ENCODE data around the gene LPCAT1. TPM values are rescaled to one million over a fixed set of nuclear protein-coding genes. Genes with fewer than 3 reads are reported as not detected.

LPCAT1 gene
- total and polyA plus RNA-seq, 2 of the 4 experiments (the other 2 are of a cell fraction): 17.7 to 33.6 TPM

DNA sequence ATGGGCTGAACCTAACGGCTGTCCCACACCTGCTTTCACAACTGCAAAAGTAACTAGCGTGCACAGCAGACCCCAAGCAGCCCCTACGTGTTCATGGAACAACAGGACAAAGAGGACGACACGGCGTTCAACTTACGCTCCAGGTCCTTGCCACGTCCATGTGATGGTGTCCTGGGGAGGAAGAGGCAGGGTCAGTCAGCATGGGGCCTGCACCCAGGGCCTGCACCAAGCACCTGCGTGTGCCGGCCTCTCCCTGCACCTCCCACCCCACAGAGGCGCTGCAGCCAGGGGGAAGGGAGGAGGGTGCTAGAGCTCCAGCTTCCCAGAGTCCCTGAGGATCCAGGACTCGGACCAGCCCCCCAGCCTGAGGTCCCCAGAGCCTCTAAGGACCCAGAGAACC is 43.0 kb downstream of the LPCAT1 start:
- peaks cover 60% of the 10 kb centered on the region for H3K36me3 ChIP-seq (ENCODE audit: control insufficient read depth, insufficient read depth, low read length)
- no peak overlapping the region for H3K9ac ChIP-seq (ENCODE audit: low read depth, low read length)
- H3K23ac ChIP-seq (ENCODE audit: low read depth, low read length): no peak overlapping the region
- no peak overlapping the region for H3K4me3 ChIP-seq (ENCODE audit: insufficient read depth, low read depth, low read length)
- H4K20me1 ChIP-seq (ENCODE audit: insufficient read depth, low read length): peaks cover 25% of the 10 kb centered on the region
- CTCF ChIA-PET: no interaction called here
- no peaks in the 10 kb centered on the region for H3K27me3 ChIP-seq (ENCODE audit: control insufficient read depth, insufficient read depth, low read length)
- DNase-seq (no peak), ATAC-seq (ENCODE audit: low read depth) (no peak)
- H3K56ac ChIP-seq (ENCODE audit: extremely low read depth, insufficient read depth, low read length): no peak overlapping the region
- H2BK5ac ChIP-seq (ENCODE audit: low read depth, low read length, poor library complexity, severe bottlenecking): no peak overlapping the region
- H2AK9ac ChIP-seq (replicated peaks; ENCODE audit: low read depth, low read length, poor library complexity): no peak overlapping the region
- H3K9me1 ChIP-seq (ENCODE audit: insufficient read depth, low read length): peaks cover 3% of the 10 kb centered on the region; the same call in 1 of the 2 replicates
- no peak overlapping the region for H2AK5ac ChIP-seq (ENCODE audit: low read depth, low read length)
- no peak overlapping the region for H3K4me2 ChIP-seq (ENCODE audit: low read depth, low read length)
- H4K91ac ChIP-seq (ENCODE audit: insufficient read depth, low read depth, low read length): no peak overlapping the region
- intact Hi-C loops (cut with micrococcal nuclease) (no loop called here), in situ Hi-C loops (cut with MboI; ENCODE audit: low sequenced_read_pairs) (loop anchor here (10.0 kb wide), 1 partner anchor 164 kb away; no protein-coding TSS in a partner anchor), dilution Hi-C loops (cut with HindIII; ENCODE audit: low sequenced_read_pairs, unreplicated experiment) (no loop called here)
- no peaks in the 10 kb centered on the region for H3K9me3 ChIP-seq (ENCODE audit: control insufficient read depth, insufficient read depth, low read length)
- H4K8ac ChIP-seq (ENCODE audit: low read depth in 2 of 2, low read length in 2 of 2): no peak overlapping the region
- no peak overlapping the region for H2BK20ac ChIP-seq (ENCODE audit: low read depth, low read length)
- no peak overlapping the region for H2BK15ac ChIP-seq (ENCODE audit: low read depth, low read length)
- H2BK120ac ChIP-seq (ENCODE audit: low read depth, low read length): no peak overlapping the region
- H3K79me1 ChIP-seq (ENCODE audit: low read depth in 1 of 2, low read length in 2 of 2): peaks cover 3 to 4% of the 10 kb centered on the region in 2 experiments; a peak in 2 of 4 replicates
- no peak overlapping the region for H3K18ac ChIP-seq (ENCODE audit: low read depth, low read length)
- H3K4me1 ChIP-seq (ENCODE audit: control insufficient read depth, insufficient read depth, low read length): no peaks in the 10 kb centered on the region
- no peak overlapping the region for H3K27ac ChIP-seq (ENCODE audit: insufficient read depth, low read length)
- no peak overlapping the region for H2AFZ ChIP-seq (replicated peaks; ENCODE audit: low read length, poor library complexity)
- no peak overlapping the region for H4K5ac ChIP-seq (ENCODE audit: low read depth, low read length)
- no CpG with 5 or more reads among the region's 12 CpGs for WGBS, 2 experiments (ENCODE audit: extremely low coverage in 2 of 2, insufficient read length in 1 of 2)
- no TSS peak for BruUV-seq (replicated peaks)
- no peak overlapping the region for H3K4ac ChIP-seq (ENCODE audit: low read depth, low read length)
- TF ChIP-seq RAD21 (IDR thresholded peaks at IDR 0.05; ENCODE audit: low read length) (no peak), NFE2L2 (IDR thresholded peaks at IDR 0.05; ENCODE audit: low read depth, low read length) (no peak), CHD1 (IDR thresholded peaks at IDR 0.05; ENCODE audit: low read depth, low read length) (no peak), SMC3 (IDR thresholded peaks at IDR 0.05; ENCODE audit: low read depth, low read length) (no peak), CEBPB (IDR thresholded peaks at IDR 0.05; ENCODE audit: low read depth, low read length) (no peak), ELK1 (IDR thresholded peaks at IDR 0.05; ENCODE audit: borderline replicate concordance, low read depth, low read length) (no peak)
- TF ChIP-seq, protein P1, sequence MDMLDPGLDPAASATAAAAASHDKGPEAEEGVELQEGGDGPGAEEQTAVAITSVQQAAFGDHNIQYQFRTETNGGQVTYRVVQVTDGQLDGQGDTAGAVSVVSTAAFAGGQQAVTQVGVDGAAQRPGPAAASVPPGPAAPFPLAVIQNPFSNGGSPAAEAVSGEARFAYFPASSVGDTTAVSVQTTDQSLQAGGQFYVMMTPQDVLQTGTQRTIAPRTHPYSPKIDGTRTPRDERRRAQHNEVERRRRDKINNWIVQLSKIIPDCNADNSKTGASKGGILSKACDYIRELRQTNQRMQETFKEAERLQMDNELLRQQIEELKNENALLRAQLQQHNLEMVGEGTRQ (IDR thresholded peaks at IDR 0.05; ENCODE audit: low read depth, low read length): no peak
- POLR2A ChIA-PET (ENCODE audit: unreplicated experiment): no interaction called here
- H3K14ac ChIP-seq (replicated peaks; ENCODE audit: low read depth, low read length): no peak overlapping the region

All from IMR-90 (cell line).